HEK293T (cell line): ENCODE data around the gene CD36.

Experiments
- ARNT ChIP-seq: fragments of 450-650 bp; IDR thresholded peaks from 2 replicates; pipeline ENCODE4 v1.6.1; 2017; ENCODE audit warnings: mild to moderate bottlenecking
- BHLHE40 ChIP-seq: fragments of 450-650 bp; IDR thresholded peaks from 2 replicates; pipeline ENCODE4 v1.6.1; 2016; ENCODE audit warnings: mild to moderate bottlenecking, moderate library complexity, borderline replicate concordance
- CTBP1 ChIP-seq: fragments of 450-650 bp; IDR thresholded peaks from 2 replicates; pipeline ENCODE4 v1.6.1; 2016; ENCODE audit warnings: borderline replicate concordance
- FOXK2 ChIP-seq: fragments of 450-650 bp; IDR thresholded peaks from 2 replicates; pipeline ENCODE4 v1.6.1; 2016; ENCODE audit warnings: mild to moderate bottlenecking
- FOXM1 ChIP-seq: fragments of 450-650 bp; IDR thresholded peaks from 2 replicates; pipeline ENCODE4 v1.6.1; 2017; ENCODE audit warnings: mild to moderate bottlenecking, borderline replicate concordance
- L3MBTL2 ChIP-seq: fragments of 450-650 bp; conservative IDR thresholded peaks from 2 replicates; pipeline ENCODE4 v1.6.1; 2016; ENCODE audit warnings: mild to moderate bottlenecking
- LEF1 ChIP-seq: fragments of 450-650 bp; IDR thresholded peaks from 2 replicates; pipeline ENCODE4 v1.6.1; 2017; ENCODE audit warnings: mild to moderate bottlenecking, borderline replicate concordance
- NFRKB ChIP-seq: fragments of 450-650 bp; IDR thresholded peaks from 2 replicates; pipeline ENCODE4 v1.6.1; 2016; ENCODE audit warnings: mild to moderate bottlenecking, moderate library complexity
- SUZ12 ChIP-seq: fragments of 450-650 bp; IDR thresholded peaks from 2 replicates; pipeline ENCODE4 v1.6.1; 2016; ENCODE audit warnings: mild to moderate bottlenecking
- TARDBP ChIP-seq: fragments of 450-650 bp; IDR thresholded peaks from 2 replicates; pipeline ENCODE4 v1.6.1; 2016
- TF ChIP-seq, protein P1 (sequence below): fragments of 450-650 bp; IDR thresholded peaks from 2 replicates; pipeline ENCODE4 v1.6.1; 2016

DNA sequence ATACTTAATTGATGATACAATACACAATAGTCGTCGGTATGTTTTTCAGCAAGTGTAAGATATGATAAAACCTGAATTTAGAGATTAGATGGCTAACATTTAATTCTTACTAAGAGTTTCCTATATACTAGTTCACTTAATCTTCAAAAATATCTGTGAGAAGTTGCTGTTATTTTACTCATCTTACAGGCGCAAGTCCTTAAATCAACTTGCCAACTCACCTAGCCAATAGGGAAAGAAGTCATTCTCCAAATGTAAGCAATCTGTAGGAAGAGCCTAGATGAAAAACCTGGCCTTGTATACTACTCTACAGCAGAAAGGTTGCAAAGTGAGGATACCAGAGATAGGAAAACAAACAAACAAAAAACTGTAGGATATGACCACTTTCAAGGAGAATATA is 10.6 kb downstream of the CD36 start:
- TF ChIP-seq NFRKB (no peak), FOXK2 (no peak), BHLHE40 (no peak), CTBP1 (no peak), FOXM1 (no peak), L3MBTL2 (no peak), SUZ12 (no peak), ARNT (no peak), TARDBP (no peak), LEF1 (no peak)
- TF ChIP-seq, protein P1, sequence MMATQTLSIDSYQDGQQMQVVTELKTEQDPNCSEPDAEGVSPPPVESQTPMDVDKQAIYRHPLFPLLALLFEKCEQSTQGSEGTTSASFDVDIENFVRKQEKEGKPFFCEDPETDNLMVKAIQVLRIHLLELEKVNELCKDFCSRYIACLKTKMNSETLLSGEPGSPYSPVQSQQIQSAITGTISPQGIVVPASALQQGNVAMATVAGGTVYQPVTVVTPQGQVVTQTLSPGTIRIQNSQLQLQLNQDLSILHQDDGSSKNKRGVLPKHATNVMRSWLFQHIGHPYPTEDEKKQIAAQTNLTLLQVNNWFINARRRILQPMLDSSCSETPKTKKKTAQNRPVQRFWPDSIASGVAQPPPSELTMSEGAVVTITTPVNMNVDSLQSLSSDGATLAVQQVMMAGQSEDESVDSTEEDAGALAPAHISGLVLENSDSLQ: no peak
